Trophoblast cell (in vitro differentiated cells and primary cell): ENCODE data around the gene MUC6.

Source experiments
- DNase-seq, 2 donors: peaks; one replicate each; pipeline ENCODE4 v3.0.0-alpha.2; 2016
- H2AFZ ChIP-seq: 2 replicates; pipeline ENCODE4 v1.6.1; 2013; ENCODE audit warnings: low read length, moderate library complexity, mild to moderate bottlenecking; ENCODE audit not compliant: insufficient read depth, poor library complexity
- H2AK5ac ChIP-seq: 2 replicates; pipeline ENCODE4 v1.6.1; 2013; ENCODE audit warnings: mild to moderate bottlenecking, low read length
- H2BK120ac ChIP-seq: 2 replicates; pipeline ENCODE4 v1.6.1; 2013; ENCODE audit warnings: low read length, mild to moderate bottlenecking, moderate library complexity; ENCODE audit not compliant: insufficient read depth, poor library complexity
- H2BK12ac ChIP-seq: 2 replicates; pipeline ENCODE4 v1.6.1; 2013; ENCODE audit warnings: mild to moderate bottlenecking, low read length, moderate library complexity
- H2BK5ac ChIP-seq: 2 replicates; pipeline ENCODE4 v1.6.1; 2013; ENCODE audit warnings: low read length, low read depth, moderate library complexity, mild to moderate bottlenecking; ENCODE audit not compliant: poor library complexity
- H3K14ac ChIP-seq: 2 replicates; pipeline ENCODE4 v1.6.1; 2013; ENCODE audit warnings: mild to moderate bottlenecking, low read length
- H3K18ac ChIP-seq: 2 replicates; pipeline ENCODE4 v1.6.1; 2013; ENCODE audit warnings: mild to moderate bottlenecking, low read length
- H3K23ac ChIP-seq: 2 replicates; pipeline ENCODE4 v1.6.1; 2013; ENCODE audit warnings: low read length
- H3K27ac ChIP-seq: 2 replicates; pipeline ENCODE4 v1.5.1; 2013; ENCODE audit warnings: low read depth, mild to moderate bottlenecking, inconsistent platforms, low read length, moderate library complexity
- H3K27me3 ChIP-seq: 2 replicates; pipeline ENCODE4 v1.6.1; 2013; ENCODE audit warnings: inconsistent platforms, mild to moderate bottlenecking, low read length, moderate library complexity; ENCODE audit not compliant: insufficient read depth
- H3K36me3 ChIP-seq, 2 experiments: 1 replicate in 1 of 2; 2 replicates in 1 of 2; pipeline ENCODE4 v1.6.1; 2013; ENCODE audit warnings: low read length in 2 of 2, mild to moderate bottlenecking in 2 of 2, moderate library complexity in 1 of 2; ENCODE audit not compliant: insufficient read depth in 2 of 2, control insufficient read depth in 1 of 2
- H3K4ac ChIP-seq: 2 replicates; pipeline ENCODE4 v1.6.1; 2013; ENCODE audit warnings: low read depth, mild to moderate bottlenecking, low read length, moderate library complexity
- H3K4me1 ChIP-seq, 2 experiments: 1 replicate in 1 of 2; 2 replicates in 1 of 2; pipeline ENCODE4 v1.6.1; 2013; ENCODE audit warnings: low read length in 2 of 2, mild to moderate bottlenecking in 2 of 2, moderate library complexity in 1 of 2; ENCODE audit not compliant: insufficient read depth in 2 of 2, control insufficient read depth in 1 of 2
- H3K4me2 ChIP-seq: 2 replicates; pipeline ENCODE4 v1.6.1; 2013; ENCODE audit warnings: inconsistent platforms, mild to moderate bottlenecking, low read length, moderate library complexity
- H3K4me3 ChIP-seq: 2 replicates; pipeline ENCODE4 v1.5.1; 2013; ENCODE audit warnings: mild to moderate bottlenecking, low read depth, low read length, inconsistent platforms
- H3K79me1 ChIP-seq: one replicate; pipeline ENCODE4 v1.6.1; 2013; ENCODE audit warnings: low read length
- H3K79me2 ChIP-seq: 2 replicates; pipeline ENCODE4 v1.6.1; 2013; ENCODE audit warnings: low read length, mild to moderate bottlenecking; ENCODE audit not compliant: control insufficient read depth, insufficient read depth, poor library complexity
- H3K9ac ChIP-seq: 2 replicates; pipeline ENCODE4 v1.6.1; 2013; ENCODE audit warnings: mild to moderate bottlenecking, low read length
- H3K9me3 ChIP-seq: 2 replicates; pipeline ENCODE4 v1.6.1; 2013; ENCODE audit warnings: low read depth, mild to moderate bottlenecking, control low read depth, inconsistent platforms, low read length; ENCODE audit not compliant: insufficient read depth
- H4K12ac ChIP-seq: 2 replicates; pipeline ENCODE4 v1.6.1; 2013; ENCODE audit warnings: low read depth, mild to moderate bottlenecking, low read length, moderate library complexity
- H4K8ac ChIP-seq: 2 replicates; pipeline ENCODE4 v1.6.1; 2013; ENCODE audit warnings: low read depth, mild to moderate bottlenecking, low read length, moderate library complexity
- H4K91ac ChIP-seq: one replicate; pipeline ENCODE4 v1.6.1; 2013; ENCODE audit warnings: low read depth, mild to moderate bottlenecking, low read length, moderate library complexity
- WGBS: extraction: QIAGEN DNeasy Blood & Tissue Kit; methylation state at CpG from one replicate; pipeline ENCODE4 v1.1.7; 2013; ENCODE audit warnings: missing lambda C conversion rate; ENCODE audit not compliant: insufficient read length, insufficient coverage; ENCODE audit errors: extremely low coverage; 5-methylcytosine and 5-hydroxymethylcytosine counted together

The MUC6 gene

DNA sequence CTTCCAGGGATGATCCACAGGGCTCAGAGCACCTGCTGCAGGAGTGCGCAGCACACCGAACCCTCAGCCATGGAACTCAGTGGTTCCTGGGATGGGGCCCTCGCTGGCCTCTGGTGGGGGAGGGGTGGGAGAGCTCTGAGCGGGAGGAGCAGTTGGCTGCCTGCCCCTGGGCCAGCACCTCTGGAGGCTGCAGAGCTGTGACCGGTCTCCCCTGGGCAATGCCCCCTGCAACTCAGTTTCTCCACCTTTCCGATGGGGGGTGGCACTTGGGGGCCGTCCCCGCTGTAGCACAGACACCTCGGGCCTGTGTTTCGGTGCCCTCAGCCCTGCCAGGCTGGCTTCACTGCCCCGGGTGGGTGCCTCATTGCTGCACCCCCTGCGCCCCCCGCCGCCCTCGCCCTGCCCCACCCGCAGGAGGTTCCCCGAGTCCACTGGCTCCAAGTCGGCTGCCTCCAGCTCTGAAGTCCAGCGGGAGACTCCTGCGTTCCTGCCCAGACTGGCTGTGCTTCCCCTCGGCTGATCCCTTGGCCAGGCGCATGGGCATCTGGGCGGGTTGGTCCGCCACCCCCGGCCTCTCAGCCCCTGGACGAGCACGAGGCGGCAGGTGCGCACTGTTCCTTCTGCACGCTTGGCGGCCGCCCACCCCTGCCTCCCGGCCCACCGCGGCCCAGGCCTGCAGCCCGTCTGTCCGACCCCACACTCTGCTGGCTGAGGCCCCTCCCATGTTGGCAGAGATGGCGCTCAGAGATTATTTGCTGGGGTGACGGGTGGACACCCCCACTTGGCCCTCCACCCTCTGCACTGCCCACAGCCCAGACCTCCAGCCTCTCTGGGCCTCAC, 1.8 kb downstream of the MUC6 start:
- Histone ChIP-seq H3K79me2 (no peaks in the 10 kb centered on the region), H3K27me3 (no peaks in the 10 kb centered on the region), H3K9ac (no peak overlapping the region), H3K4me1 (no peaks in the 10 kb centered on the region), H3K23ac (no peak overlapping the region), H3K14ac (no peak overlapping the region), H2BK5ac (no peak overlapping the region), H4K12ac (no peak overlapping the region), H3K4me3 (no peak overlapping the region), H3K9me3 (peaks cover 13% of the 10 kb centered on the region), H2BK12ac (no peak overlapping the region), H2AK5ac (no peak overlapping the region), H3K4me2 (no peak overlapping the region), H3K27ac (no peak overlapping the region), H4K8ac (no peak overlapping the region), H2AFZ (no peak overlapping the region), H4K91ac (no peak overlapping the region), H3K36me3 (no peaks in the 10 kb centered on the region), H2BK120ac (no peak overlapping the region), H3K18ac (no peak overlapping the region), H3K4ac (no peak overlapping the region), H3K79me1 (no peaks in the 10 kb centered on the region)
- no peak for DNase-seq
- whole genome bisulfite sequencing = no CpG with 5 or more reads among the region's 39 CpGs

GRCh38 chr11:1034001-1034400, 2.5 kb downstream of the MUC6 start:
- H3K4me1 ChIP-seq = no peaks in the 10 kb centered on the region
- no CpG with 5 or more reads among the region's 8 CpGs for WGBS
- no peak overlapping the region for H3K18ac ChIP-seq
- no peak overlapping the region for H2AFZ ChIP-seq
- H4K91ac ChIP-seq = no peak overlapping the region
- no peak overlapping the region for H3K9ac ChIP-seq
- no peak overlapping the region for H3K4ac ChIP-seq
- H3K4me2 ChIP-seq = no peak overlapping the region
- H3K14ac ChIP-seq = no peak overlapping the region
- no peaks in the 10 kb centered on the region for H3K79me1 ChIP-seq
- no peaks in the 10 kb centered on the region for H3K79me2 ChIP-seq
- no peaks in the 10 kb centered on the region for H3K27me3 ChIP-seq
- H2BK120ac ChIP-seq = no peak overlapping the region
- no peak overlapping the region for H2BK12ac ChIP-seq
- no peak overlapping the region for H3K27ac ChIP-seq
- no peaks in the 10 kb centered on the region for H3K36me3 ChIP-seq
- H3K23ac ChIP-seq = no peak overlapping the region
- H3K4me3 ChIP-seq = no peak overlapping the region
- H3K9me3 ChIP-seq = peaks cover 12% of the 10 kb centered on the region
- no peak overlapping the region for H4K8ac ChIP-seq
- no peak overlapping the region for H4K12ac ChIP-seq
- no peak for DNase-seq
- H2BK5ac ChIP-seq = no peak overlapping the region
- no peak overlapping the region for H2AK5ac ChIP-seq

- Histone ChIP-seq H3K79me2 (no peaks in the 10 kb centered on the region), H3K9me3 (peaks cover 11% of the 10 kb centered on the region), H3K4me1 (no peaks in the 10 kb centered on the region), H3K27me3 (no peaks in the 10 kb centered on the region), H4K8ac (no peak overlapping the region), H3K27ac (no peak overlapping the region), H4K91ac (no peak overlapping the region), H3K4ac (no peak overlapping the region), H3K14ac (no peak overlapping the region), H2BK5ac (no peak overlapping the region), H3K36me3 (no peaks in the 10 kb centered on the region), H3K4me3 (no peak overlapping the region), H2AK5ac (no peak overlapping the region), H3K18ac (no peak overlapping the region), H3K9ac (no peak overlapping the region), H2BK120ac (no peak overlapping the region), H3K23ac (no peak overlapping the region), H2BK12ac (no peak overlapping the region), H3K4me2 (no peak overlapping the region), H3K79me1 (no peaks in the 10 kb centered on the region), H4K12ac (no peak overlapping the region), H2AFZ (no peak overlapping the region)
- no peak for DNase-seq
- no CpG with 5 or more reads among the region's 38 CpGs for WGBS
These were observed 3.3 kb downstream of the MUC6 start for GRCh38 chr11:1033016-1033798.

GRCh38 chr11:1032310-1032891, 4.1 kb downstream of the MUC6 start:
- Histone ChIP-seq H4K12ac (no peak overlapping the region), H2BK5ac (no peak overlapping the region), H2BK120ac (no peak overlapping the region), H4K91ac (no peak overlapping the region), H3K14ac (no peak overlapping the region), H2AFZ (no peak overlapping the region), H3K4me1 (no peaks in the 10 kb centered on the region), H3K23ac (no peak overlapping the region), H3K4ac (no peak overlapping the region), H3K79me1 (no peaks in the 10 kb centered on the region), H3K9me3 (peaks cover 11% of the 10 kb centered on the region), H3K79me2 (no peaks in the 10 kb centered on the region), H3K27me3 (no peaks in the 10 kb centered on the region), H3K18ac (no peak overlapping the region), H3K9ac (no peak overlapping the region), H2AK5ac (no peak overlapping the region), H3K4me2 (no peak overlapping the region), H2BK12ac (no peak overlapping the region), H3K36me3 (no peaks in the 10 kb centered on the region), H3K27ac (no peak overlapping the region), H3K4me3 (peak overlapping the region; percentile 33), H4K8ac (no peak overlapping the region)
- WGBS = no CpG with 5 or more reads among the region's 12 CpGs
- no peak for DNase-seq
